Measurements from ENCODE around the gene NUTM2G. TPM values are rescaled to one million over a fixed set of nuclear protein-coding genes. Genes with fewer than 3 reads are reported as not detected.
"Not testable (repeated sequence)": the region's sequence is repeated elsewhere in the genome, so short reads cannot be mapped to it uniquely, and the experiment has no call there.

NUTM2G gene
- total RNA-seq, 1 experiment from 2014 or later, result not detected

DNA sequence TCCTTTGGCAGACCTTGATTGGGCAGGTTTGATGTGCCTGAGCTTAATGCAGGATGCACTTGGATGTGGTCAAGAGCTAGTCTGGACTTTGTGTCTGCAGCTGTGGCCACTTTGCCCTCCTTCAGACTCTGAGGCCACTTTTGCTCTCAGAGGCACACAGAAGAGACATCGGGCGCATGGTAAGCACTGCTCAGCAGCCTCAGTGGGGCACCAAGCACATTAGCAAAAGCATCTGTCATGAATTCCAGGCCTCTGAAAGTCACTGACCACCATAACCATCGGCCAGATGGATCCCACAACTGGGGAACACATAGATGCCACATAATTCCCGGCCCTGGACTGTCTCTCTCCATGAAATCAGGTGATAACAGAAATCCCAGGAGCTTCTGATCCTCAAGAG lies 40.1 kb upstream of the NUTM2G start:
- H3K27ac ChIP-seq (ENCODE audit: low read length), result no peak overlapping the region
- TF ChIP-seq, protein P1, sequence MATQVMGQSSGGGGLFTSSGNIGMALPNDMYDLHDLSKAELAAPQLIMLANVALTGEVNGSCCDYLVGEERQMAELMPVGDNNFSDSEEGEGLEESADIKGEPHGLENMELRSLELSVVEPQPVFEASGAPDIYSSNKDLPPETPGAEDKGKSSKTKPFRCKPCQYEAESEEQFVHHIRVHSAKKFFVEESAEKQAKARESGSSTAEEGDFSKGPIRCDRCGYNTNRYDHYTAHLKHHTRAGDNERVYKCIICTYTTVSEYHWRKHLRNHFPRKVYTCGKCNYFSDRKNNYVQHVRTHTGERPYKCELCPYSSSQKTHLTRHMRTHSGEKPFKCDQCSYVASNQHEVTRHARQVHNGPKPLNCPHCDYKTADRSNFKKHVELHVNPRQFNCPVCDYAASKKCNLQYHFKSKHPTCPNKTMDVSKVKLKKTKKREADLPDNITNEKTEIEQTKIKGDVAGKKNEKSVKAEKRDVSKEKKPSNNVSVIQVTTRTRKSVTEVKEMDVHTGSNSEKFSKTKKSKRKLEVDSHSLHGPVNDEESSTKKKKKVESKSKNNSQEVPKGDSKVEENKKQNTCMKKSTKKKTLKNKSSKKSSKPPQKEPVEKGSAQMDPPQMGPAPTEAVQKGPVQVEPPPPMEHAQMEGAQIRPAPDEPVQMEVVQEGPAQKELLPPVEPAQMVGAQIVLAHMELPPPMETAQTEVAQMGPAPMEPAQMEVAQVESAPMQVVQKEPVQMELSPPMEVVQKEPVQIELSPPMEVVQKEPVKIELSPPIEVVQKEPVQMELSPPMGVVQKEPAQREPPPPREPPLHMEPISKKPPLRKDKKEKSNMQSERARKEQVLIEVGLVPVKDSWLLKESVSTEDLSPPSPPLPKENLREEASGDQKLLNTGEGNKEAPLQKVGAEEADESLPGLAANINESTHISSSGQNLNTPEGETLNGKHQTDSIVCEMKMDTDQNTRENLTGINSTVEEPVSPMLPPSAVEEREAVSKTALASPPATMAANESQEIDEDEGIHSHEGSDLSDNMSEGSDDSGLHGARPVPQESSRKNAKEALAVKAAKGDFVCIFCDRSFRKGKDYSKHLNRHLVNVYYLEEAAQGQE (IDR thresholded peaks at IDR 0.05; ENCODE audit: insufficient read depth in 1 of 2, low read depth in 2 of 2, low read length in 1 of 2), result no peak
- TF ChIP-seq SIN3A (IDR thresholded peaks at IDR 0.05; ENCODE audit: borderline replicate concordance, insufficient read depth, low read depth, low read length), result no peak
- no TSS peak for BruUV-seq (replicated peaks)
- no peak overlapping the region for H3K4me3 ChIP-seq (ENCODE audit: low read depth in 2 of 2, low read length in 2 of 2)
- intact Hi-C loops (cut with micrococcal nuclease; ENCODE audit: unreplicated experiment) (no loop called here), in situ Hi-C loops (cut with HindIII; ENCODE audit: low pct_unique_long_range_greater_than_20kb, low sequenced_read_pairs) (no loop called here)
- POLR2A ChIA-PET, result no interaction called here
- ATAC-seq, result no peak
- H3K27me3 ChIP-seq (ENCODE audit: control insufficient read depth, insufficient read depth, low read length), result no peaks in the 10 kb centered on the region
- no peaks in the 10 kb centered on the region for H3K36me3 ChIP-seq (ENCODE audit: control insufficient read depth, insufficient read depth, low read length)
- CTCF ChIA-PET, result no interaction called here
- DNase-seq (ENCODE audit: low read depth, low spot score), result no peak
- H3K4me1 ChIP-seq (ENCODE audit: control insufficient read depth, insufficient read depth, low read length), result no peaks in the 10 kb centered on the region
- no peaks in the 10 kb centered on the region for H3K9me3 ChIP-seq (ENCODE audit: control insufficient read depth, insufficient read depth, low read depth, low read length)

DNA sequence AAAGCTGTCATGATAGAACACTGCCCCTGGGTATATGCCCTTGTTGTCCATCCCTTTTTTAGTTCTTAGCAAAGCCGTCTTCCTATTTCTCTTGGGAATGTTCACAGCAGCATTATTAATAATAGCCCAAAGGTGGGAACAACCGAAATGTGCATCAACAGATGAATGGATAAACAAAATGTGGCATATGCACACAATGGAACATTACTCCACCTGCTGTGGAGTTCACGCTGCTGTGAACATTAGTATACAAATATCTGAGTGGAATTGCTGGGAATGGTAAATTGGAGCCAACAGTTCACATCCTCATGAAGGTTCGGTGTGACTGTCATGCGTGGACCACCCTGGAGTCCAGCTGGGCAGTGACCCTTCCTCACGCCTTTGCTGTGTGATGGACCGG lies 36.5 kb upstream of the NUTM2G start:
- no peak overlapping the region for H3K4me3 ChIP-seq (ENCODE audit: low read depth in 2 of 2, low read length in 2 of 2)
- DNase-seq (ENCODE audit: low read depth, low spot score) (no peak), ATAC-seq (no peak)
- CTCF ChIA-PET, result no interaction called here
- H3K9me3 ChIP-seq (ENCODE audit: control insufficient read depth, insufficient read depth, low read depth, low read length), result no peaks in the 10 kb centered on the region
- in situ Hi-C loops (cut with HindIII; ENCODE audit: low pct_unique_long_range_greater_than_20kb, low sequenced_read_pairs), result no loop called here
- POLR2A ChIA-PET, result no interaction called here
- intact Hi-C loops (cut with micrococcal nuclease; ENCODE audit: unreplicated experiment), result no loop called here
- no peaks in the 10 kb centered on the region for H3K4me1 ChIP-seq (ENCODE audit: control insufficient read depth, insufficient read depth, low read length)
- H3K27ac ChIP-seq (ENCODE audit: low read length), result no peak overlapping the region
- no peaks in the 10 kb centered on the region for H3K36me3 ChIP-seq (ENCODE audit: control insufficient read depth, insufficient read depth, low read length)
- no TSS peak for BruUV-seq (replicated peaks)
- no peaks in the 10 kb centered on the region for H3K27me3 ChIP-seq (ENCODE audit: control insufficient read depth, insufficient read depth, low read length)
- TF ChIP-seq TCF7L2 (IDR thresholded peaks at IDR 0.05; ENCODE audit: low read depth, low read length), result no peak
- no peak for TF ChIP-seq POLR2AphosphoS5 (IDR thresholded peaks at IDR 0.05; ENCODE audit: low read depth, low read length)
- TF ChIP-seq, protein P1 (IDR thresholded peaks at IDR 0.05; ENCODE audit: insufficient read depth in 1 of 2, low read depth in 2 of 2, low read length in 1 of 2), result no peak
- TF ChIP-seq, protein P2, sequence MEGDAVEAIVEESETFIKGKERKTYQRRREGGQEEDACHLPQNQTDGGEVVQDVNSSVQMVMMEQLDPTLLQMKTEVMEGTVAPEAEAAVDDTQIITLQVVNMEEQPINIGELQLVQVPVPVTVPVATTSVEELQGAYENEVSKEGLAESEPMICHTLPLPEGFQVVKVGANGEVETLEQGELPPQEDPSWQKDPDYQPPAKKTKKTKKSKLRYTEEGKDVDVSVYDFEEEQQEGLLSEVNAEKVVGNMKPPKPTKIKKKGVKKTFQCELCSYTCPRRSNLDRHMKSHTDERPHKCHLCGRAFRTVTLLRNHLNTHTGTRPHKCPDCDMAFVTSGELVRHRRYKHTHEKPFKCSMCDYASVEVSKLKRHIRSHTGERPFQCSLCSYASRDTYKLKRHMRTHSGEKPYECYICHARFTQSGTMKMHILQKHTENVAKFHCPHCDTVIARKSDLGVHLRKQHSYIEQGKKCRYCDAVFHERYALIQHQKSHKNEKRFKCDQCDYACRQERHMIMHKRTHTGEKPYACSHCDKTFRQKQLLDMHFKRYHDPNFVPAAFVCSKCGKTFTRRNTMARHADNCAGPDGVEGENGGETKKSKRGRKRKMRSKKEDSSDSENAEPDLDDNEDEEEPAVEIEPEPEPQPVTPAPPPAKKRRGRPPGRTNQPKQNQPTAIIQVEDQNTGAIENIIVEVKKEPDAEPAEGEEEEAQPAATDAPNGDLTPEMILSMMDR (IDR thresholded peaks at IDR 0.05), result no peak
- no peak for TF ChIP-seq SIN3A (IDR thresholded peaks at IDR 0.05; ENCODE audit: borderline replicate concordance, insufficient read depth, low read depth, low read length)

DNA sequence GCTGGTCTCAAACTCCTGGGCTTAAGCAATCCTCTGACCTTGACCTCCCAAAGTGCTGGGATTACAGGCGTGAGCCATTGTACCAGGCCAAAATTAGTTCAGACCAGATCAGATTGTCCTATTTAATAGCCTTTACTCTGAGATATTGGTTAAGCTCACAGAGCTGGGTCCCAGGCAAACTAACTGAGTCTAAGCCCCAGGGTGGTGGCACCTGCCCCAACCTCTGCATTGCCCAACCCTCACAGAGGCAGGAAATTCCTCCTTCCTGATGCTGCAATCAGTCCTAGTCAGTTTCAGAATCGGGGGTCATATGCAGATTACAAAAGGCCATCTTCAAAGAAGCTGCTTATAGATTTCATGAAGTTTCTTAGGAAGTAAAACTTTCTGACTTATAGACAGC lies 28.6 kb upstream of the NUTM2G start:
- ATAC-seq; POLR2A ChIA-PET; in situ Hi-C loops (cut with HindIII; ENCODE audit: low pct_unique_long_range_greater_than_20kb, low sequenced_read_pairs): not testable (repeated sequence)

GRCh38 chr9:96904947-96905722 lies 23.5 kb upstream of the NUTM2G start:
- ATAC-seq; BruUV-seq (replicated peaks); POLR2A ChIA-PET; H3K4me1 ChIP-seq (ENCODE audit: control insufficient read depth, insufficient read depth, low read length); in situ Hi-C loops (cut with HindIII; ENCODE audit: low pct_unique_long_range_greater_than_20kb, low sequenced_read_pairs); H3K27me3 ChIP-seq (ENCODE audit: control insufficient read depth, insufficient read depth, low read length); H3K4me3 ChIP-seq (ENCODE audit: low read depth in 2 of 2, low read length in 2 of 2); intact Hi-C loops (cut with micrococcal nuclease; ENCODE audit: unreplicated experiment); DNase-seq (ENCODE audit: low read depth, low spot score); H3K9me3 ChIP-seq (ENCODE audit: control insufficient read depth, insufficient read depth, low read depth, low read length); CTCF ChIA-PET; H3K27ac ChIP-seq (ENCODE audit: low read length); H3K36me3 ChIP-seq (ENCODE audit: control insufficient read depth, insufficient read depth, low read length): not testable (repeated sequence)

More for the DNA sequence above, 28.6 kb upstream of the NUTM2G start:
- H3K36me3 ChIP-seq (ENCODE audit: control insufficient read depth, insufficient read depth, low read length); BruUV-seq (replicated peaks); H3K27ac ChIP-seq (ENCODE audit: low read length); intact Hi-C loops (cut with micrococcal nuclease; ENCODE audit: unreplicated experiment); H3K27me3 ChIP-seq (ENCODE audit: control insufficient read depth, insufficient read depth, low read length); H3K9me3 ChIP-seq (ENCODE audit: control insufficient read depth, insufficient read depth, low read depth, low read length); DNase-seq (ENCODE audit: low read depth, low spot score); H3K4me3 ChIP-seq (ENCODE audit: low read depth in 2 of 2, low read length in 2 of 2); CTCF ChIA-PET; H3K4me1 ChIP-seq (ENCODE audit: control insufficient read depth, insufficient read depth, low read length): not testable (repeated sequence)

Data from Panc1 (cell line).